Heart right ventricle (tissue), 16 donors: ENCODE results near the gene GRIK3. TPM values are rescaled to one million over a fixed set of nuclear protein-coding genes. Genes with fewer than 3 reads are reported as not detected.

ENCODE experiments used
- ATAC-seq, 8 donors: fragments of 200-7000 bp; cut with Tn5 transposase; one replicate each; pipeline ENCODE4 v1.9.1; 2020; ENCODE audit warnings: mild to moderate bottlenecking in 8 of 8, moderate library complexity in 8 of 8, moderate number of reproducible peaks in 1 of 8
- DNase-seq, 2 donors: peaks; one replicate each; pipeline ENCODE4 v3.0.0-alpha.2; 2020
- H3K27ac ChIP-seq, 10 donors: fragments of 200-600 bp; sonication (generic) in 2 of 10; one replicate each; pipeline versions ENCODE4 v1.5.0 to v1.8.0; 2020 to 2022; ENCODE audit warnings: mild to moderate bottlenecking in 3 of 10
- H3K27me3 ChIP-seq, 7 donors: fragments of 200-600 bp; one replicate each; pipeline ENCODE4 v1.8.0; 2021 to 2022; ENCODE audit warnings: mild to moderate bottlenecking in 2 of 7
- H3K36me3 ChIP-seq, 9 donors: fragments of 200-600 bp; sonication (generic) in 1 of 9; one replicate each; pipeline versions ENCODE4 v1.5.0 to v1.8.0; 2020 to 2022; ENCODE audit warnings: mild to moderate bottlenecking in 2 of 9
- H3K4me1 ChIP-seq, 9 donors: fragments of 200-600 bp; sonication (generic) in 1 of 9; one replicate each; pipeline versions ENCODE4 v1.5.0 to v1.8.0; 2020 to 2022; ENCODE audit warnings: mild to moderate bottlenecking in 4 of 9
- H3K4me3 ChIP-seq, 10 donors: fragments of 200-600 bp; sonication (generic) in 2 of 10; one replicate each; pipeline versions ENCODE4 v1.5.0 to v1.8.0; 2020 to 2022; ENCODE audit warnings: mild to moderate bottlenecking in 7 of 10, moderate library complexity in 2 of 10
- H3K9me3 ChIP-seq, 11 donors: fragments of 200-600 bp in 10 of 11; sonication (generic) in 2 of 11; one replicate each; pipeline versions ENCODE4 v1.5.0 to v1.8.0; 2013 to 2022; ENCODE audit warnings: mild to moderate bottlenecking in 2 of 11, control low read depth in 1 of 11, moderate library complexity in 1 of 11
- CTCF ChIP-seq, 9 donors: fragments of 200-600 bp; sonication (generic) in 2 of 9; IDR thresholded peaks; one replicate each; pipeline versions ENCODE4 v1.5.0 to v1.8.0; 2021 to 2022; ENCODE audit warnings: antibody characterized with exemption in 9 of 9, mild to moderate bottlenecking in 5 of 9, moderate library complexity in 1 of 9
- WGBS, 2 donors: extraction: QIAGEN DNeasy Blood & Tissue Kit; methylation state at CpG; one replicate each; pipeline ENCODE4 v1.1.7; 2013; ENCODE audit warnings: inconsistent platforms in 1 of 2; 5-methylcytosine and 5-hydroxymethylcytosine counted together
- intact Hi-C, 10 donors: fragments of 100-400 bp; cut with DNase I; formaldehyde crosslinking; loops; one replicate each; pipeline versions ENCODE4 v1.11.1 to v1.14.2; 2022
- polyA plus RNA-seq, 2 donors: library from polyadenylated mRNA; stranded (reverse); fragments of 200-250 nt; gene quantifications; one replicate each; pipeline ENCODE4 v1.2.3, GENCODE V29; 2013
- total RNA-seq, 10 donors: library from RNA; stranded (reverse); fragmentation: NEBNext Ultra II Directional in 3 of 10; extraction: Animal tissue kit (Norgen Biotek cat#: 25700) in 3 of 10; gene quantifications; one replicate each; pipeline versions ENCODE4 v1.2.1 to v1.2.4, GENCODE V29; 2021 to 2023
- donor health status: Arrhythmogenic right ventricular cardiomyopathy.
- donor health status: ischemic (EF 13 %, LVEDD 7.1; RV severe dilation, severe dysfunction).
- donor health status: healthy with polysubstance abuse.
- donor health status: DM: no; HTN: yes; CAD: no.
- donor health status: DM: no; HTN: no; CAD: no.
- donor health status: ischemic (EF 25% LVEDD 6.9; RV normal size, moderate dysfunction).
- donor health status: ischemic (EF 25% LVEDD 5.7; RV mildly dilated, moderate dysfunction).
- donor health status: healthy.
- donor health status: DM: yes; HTN: yes; CAD: no.
- donor health status: Ischemic cardiomyopathy.
- donor health status: ischemic (EF 35%, LVEDD 5.7; RV mildly dilated, moderate dysfunction).
- donor health status: nonischemic (EF 11% LVEDD 7.7; RV severe dilation, severe dysfunction).
- donor health status: DM: yes; HTN: yes; CAD: no.
- donor health status: PGD.
- donor health status: ischemic (EF 29% LVEDD 5.4; RV normal size, mild dysfunction).
- donor health status: nonischemic (EF 23%, LVEDD 6.1; RV moderate dilation, normal function).

The GRIK3 gene
- total and polyA plus RNA-seq, 12 donors: 0.10 to 1.1 (median 0.27) TPM

DNA sequence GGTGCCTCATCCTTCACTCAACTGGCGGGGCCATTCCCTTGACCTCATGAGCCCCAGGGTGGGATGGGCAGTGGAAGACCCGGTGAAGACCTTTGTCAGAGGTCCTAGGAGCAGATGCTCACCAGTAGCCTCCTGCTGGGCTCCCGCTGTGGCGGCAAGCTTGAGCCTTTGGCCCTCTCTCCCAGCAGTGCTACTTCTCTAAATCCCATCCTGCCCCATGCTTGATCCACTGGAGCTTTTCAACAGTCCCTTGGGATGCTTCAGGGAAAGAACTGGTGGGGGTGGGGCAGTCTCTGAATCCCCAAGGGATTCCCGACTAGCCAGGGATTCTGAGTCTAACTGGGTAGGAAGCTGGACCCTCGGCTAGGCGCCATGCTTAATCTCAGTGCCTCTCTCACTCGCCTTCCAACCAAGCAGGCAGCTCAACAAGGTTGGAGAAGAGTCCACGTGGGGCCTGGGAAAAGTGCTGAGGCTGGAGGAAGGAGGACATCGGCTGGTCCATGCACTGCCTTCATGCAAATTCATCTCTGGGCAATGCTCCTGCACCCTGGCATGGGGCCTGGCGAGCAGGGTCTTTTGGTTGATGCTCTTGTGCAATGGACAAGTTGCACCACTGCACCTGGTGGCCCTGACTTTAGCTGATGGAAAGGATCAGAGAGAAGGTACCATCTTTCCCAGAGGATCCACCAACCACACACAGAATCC lies 190.3 kb downstream of the GRIK3 start:
- ATAC-seq: no peak
- WGBS, 2 donors: 69 to 72% methylated on average over 11 of the region's 11 CpGs
- Histone ChIP-seq H3K27ac (no peak overlapping the region), H3K9me3 (no peaks in the 10 kb centered on the region), H3K4me3 (no peak overlapping the region), H3K36me3 (no peaks in the 10 kb centered on the region), H3K4me1 (no peaks in the 10 kb centered on the region), H3K27me3 (peaks cover 0 to 95% (median 69%) of the 10 kb centered on the region in 7 donors)
- no peak for TF ChIP-seq CTCF (IDR thresholded peaks at IDR 0.05)
- no peak for DNase-seq
- intact Hi-C loops: loop anchor here in 1 of 10 donors (10.0 kb wide), 1 partner anchor 59 kb away; no protein-coding TSS in a partner anchor

DNA sequence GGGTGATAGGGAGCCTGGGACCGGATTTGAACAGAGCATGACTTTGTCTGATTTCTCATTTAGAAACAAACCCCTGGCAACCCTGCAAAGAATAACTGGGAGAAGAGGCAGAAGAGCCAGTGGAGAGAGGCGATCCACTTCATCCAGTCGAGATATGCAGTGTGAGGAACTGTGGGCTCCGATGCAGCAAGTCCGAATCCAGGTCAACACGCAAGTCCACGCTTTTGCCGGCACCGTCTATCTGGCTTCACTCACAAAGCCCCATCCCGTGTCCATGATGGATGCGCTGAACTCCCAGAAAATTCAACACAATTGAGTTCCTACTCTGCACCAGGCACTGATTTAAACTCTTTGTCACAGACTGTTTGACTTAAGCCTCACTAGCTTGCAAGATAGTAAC lies 191.3 kb downstream of the GRIK3 start:
- WGBS, 2 donors: 80 to 81% methylated on average over 11 of the region's 11 CpGs
- Histone ChIP-seq H3K4me1 (no peaks in the 10 kb centered on the region), H3K36me3 (no peaks in the 10 kb centered on the region), H3K9me3 (no peaks in the 10 kb centered on the region), H3K27ac (no peak overlapping the region), H3K4me3 (no peak overlapping the region), H3K27me3 (peaks cover 0 to 96% (median 68%) of the 10 kb centered on the region in 7 donors)
- intact Hi-C loops: loop anchor here in 1 of 10 donors (10.0 kb wide), 1 partner anchor 58 kb away; no protein-coding TSS in a partner anchor
- ATAC-seq (no peak), DNase-seq (no peak)
- no peak for TF ChIP-seq CTCF (IDR thresholded peaks at IDR 0.05)

DNA sequence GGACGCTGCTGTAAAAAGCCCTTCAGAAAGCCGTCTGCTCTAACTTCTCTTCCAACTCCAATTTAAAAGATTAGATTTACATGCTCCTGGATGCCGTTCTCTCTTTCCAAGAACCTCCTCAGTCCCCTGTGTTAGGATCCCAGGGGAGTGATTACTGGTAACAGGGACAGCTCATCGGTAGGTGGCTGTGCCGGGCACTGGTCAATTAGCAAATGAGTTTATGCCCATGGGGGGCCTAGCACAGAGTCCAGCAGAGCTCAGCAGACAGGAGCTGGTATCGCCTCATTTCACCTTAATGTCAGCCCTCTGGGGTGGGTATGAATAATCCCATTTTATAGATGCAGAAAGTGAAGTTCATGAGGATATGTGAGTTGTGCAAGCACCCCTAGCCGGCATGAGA lies 191.9 kb downstream of the GRIK3 start:
- DNase-seq: no peak
- no peak for ATAC-seq
- intact Hi-C loops: loop anchor here in 1 of 10 donors (10.0 kb wide), 1 partner anchor 58 kb away; no protein-coding TSS in a partner anchor
- H3K4me3 ChIP-seq: no peak overlapping the region
- H3K27ac ChIP-seq: no peak overlapping the region
- H3K36me3 ChIP-seq: no peaks in the 10 kb centered on the region
- H3K27me3 ChIP-seq: peaks cover 0 to 95% (median 68%) of the 10 kb centered on the region in 7 donors
- TF ChIP-seq CTCF (IDR thresholded peaks at IDR 0.05): no peak
- H3K4me1 ChIP-seq: no peaks in the 10 kb centered on the region
- WGBS, 2 donors: 34 to 38% methylated on average over 7 of the region's 7 CpGs
- H3K9me3 ChIP-seq: no peaks in the 10 kb centered on the region

DNA sequence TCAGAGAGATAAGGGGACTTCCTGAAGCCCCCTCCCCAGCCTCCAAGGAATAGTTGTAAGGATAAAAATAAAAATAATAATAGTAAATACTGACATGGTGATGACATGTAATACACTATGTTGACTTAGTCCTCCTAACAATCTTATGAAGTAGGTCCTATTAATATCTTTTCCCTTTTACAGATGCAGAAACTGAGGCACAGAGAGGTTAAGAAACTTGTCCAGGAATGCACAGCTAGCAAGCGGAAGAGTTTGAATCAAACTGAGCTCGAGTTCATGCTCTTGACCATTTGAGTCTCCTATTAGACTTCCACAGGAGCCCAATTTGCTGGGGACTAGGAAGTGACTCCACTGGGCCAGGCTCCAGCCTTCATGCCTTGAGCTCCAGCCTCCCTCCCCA lies 194.8 kb downstream of the GRIK3 start:
- DNase-seq (no peak), ATAC-seq (no peak)
- no peak overlapping the region for H3K4me3 ChIP-seq
- peaks cover 0 to 93% (median 74%) of the 10 kb centered on the region in 7 donors for H3K27me3 ChIP-seq
- no peak overlapping the region for H3K27ac ChIP-seq
- WGBS, 2 donors: 82% methylated on average over 2 of the region's 2 CpGs
- no peak for TF ChIP-seq CTCF (IDR thresholded peaks at IDR 0.05)
- no peaks in the 10 kb centered on the region for H3K4me1 ChIP-seq
- no peaks in the 10 kb centered on the region for H3K36me3 ChIP-seq
- intact Hi-C loops: no loop called here
- no peaks in the 10 kb centered on the region for H3K9me3 ChIP-seq
